Suppressor macrophage (primary cell): ENCODE data around the gene MUC5B.

Experiments
- DNase-seq, 4 experiments: peaks; one replicate each; pipeline ENCODE4 v3.0.0-alpha.2; 2020 to 2022

Gene MUC5B

GRCh38 chr11:1301220-1302000, 78.5 kb downstream of the MUC5B start:
- DNase-seq, result no peak

DNA sequence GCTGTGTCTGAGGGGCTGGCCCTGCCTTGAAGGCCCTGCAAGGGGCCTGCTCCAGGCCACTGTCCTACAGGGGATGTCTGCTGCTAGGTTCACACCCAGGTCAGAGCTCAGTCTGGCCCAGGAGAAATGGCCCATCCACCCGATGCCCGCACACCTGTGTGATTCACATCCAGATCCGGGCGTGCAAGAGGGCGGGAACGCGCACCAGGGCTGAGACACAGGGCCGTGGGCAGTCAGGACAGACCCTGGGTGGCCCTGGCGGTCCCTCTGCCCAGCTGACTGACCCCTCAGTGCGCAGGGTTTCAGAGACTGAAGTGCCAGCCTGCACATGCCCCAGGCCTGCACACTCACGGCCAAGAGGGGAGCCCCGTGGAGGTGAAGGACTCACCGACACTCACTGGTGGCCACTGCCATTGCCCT, 79.2 kb downstream of the MUC5B start:
- no peak for DNase-seq

- no peak for DNase-seq
Measured at GRCh38 chr11:1302461-1303125, 79.7 kb downstream of the MUC5B start.

GRCh38 chr11:1303126-1303821, 80.4 kb downstream of the MUC5B start:
- peak in 3 of 4 experiments; percentile 28 to 53 (median 49) for DNase-seq

GRCh38 chr11:1303973-1304372, 81.1 kb downstream of the MUC5B start:
- DNase-seq, result no peak

DNA sequence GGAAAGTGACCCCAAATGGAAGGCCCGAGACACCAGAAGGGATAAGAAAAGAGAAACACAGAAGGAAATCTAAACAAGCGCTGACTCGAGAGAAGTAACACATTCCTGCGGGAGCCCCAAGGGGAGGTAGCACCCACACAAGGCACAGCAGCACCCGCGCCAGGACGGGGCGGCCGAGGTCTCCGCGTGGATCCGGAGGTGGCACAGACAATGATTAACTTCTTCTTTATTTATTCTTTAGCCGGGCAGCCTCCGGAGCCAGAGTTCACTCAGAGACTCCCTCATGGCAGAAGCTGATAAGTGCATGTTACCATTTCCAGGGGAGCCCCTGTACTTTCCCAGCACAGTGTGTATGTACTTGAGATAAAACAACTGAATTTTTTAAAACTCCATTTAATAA, 81.5 kb downstream of the MUC5B start:
- peak; percentile 20 to 70 (median 36) for DNase-seq

DNA sequence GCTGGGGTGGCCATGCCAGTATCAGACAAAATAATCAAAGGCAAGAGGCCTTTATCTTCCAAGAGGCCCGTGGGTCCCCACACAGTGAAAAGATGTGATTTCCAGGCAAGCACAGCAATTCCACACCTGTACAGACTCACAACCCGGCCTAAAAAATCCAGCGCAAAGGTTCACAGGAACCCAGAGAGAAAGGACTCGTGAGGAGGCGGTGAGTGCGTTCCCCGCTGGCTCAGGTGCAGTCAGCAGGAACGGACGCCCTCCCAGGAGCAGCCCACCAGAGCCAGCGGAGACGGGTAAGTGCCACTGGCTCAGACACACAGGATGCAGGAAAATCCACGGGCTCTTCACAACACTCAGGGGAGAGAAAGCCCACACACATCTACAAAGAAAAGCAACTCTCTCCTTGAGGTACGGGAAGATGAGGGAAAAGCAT, 82.2 kb downstream of the MUC5B start:
- DNase-seq, result no peak

DNA sequence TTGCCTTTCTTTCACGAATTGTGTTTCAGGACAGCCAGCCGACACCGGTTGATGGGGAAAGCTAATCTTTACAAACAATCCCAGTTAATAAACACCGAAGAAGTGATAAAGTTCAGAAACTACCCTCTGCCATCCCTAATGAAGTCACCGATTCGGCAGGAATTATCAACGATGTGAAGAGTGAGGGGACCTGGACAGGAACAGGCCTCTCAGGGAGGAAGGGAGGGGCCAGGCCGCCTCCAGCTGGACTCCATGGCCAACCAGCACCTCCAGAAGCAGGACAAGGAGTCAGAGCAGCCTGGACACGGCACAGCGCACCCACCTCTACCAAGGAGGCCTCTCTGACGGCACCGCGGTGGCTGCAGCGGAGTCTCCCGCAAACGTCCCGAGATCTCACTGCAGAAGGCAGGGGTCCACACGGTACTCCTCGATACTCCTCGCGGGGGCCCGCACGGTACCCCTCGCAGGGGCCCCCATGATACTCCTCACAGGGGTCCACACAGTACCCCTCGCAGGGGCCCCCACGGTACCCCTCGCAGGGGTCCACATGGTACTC, 82.7 kb downstream of the MUC5B start:
- no peak for DNase-seq

- DNase-seq, result no peak
Measured at GRCh38 chr11:1306186-1307162, 83.6 kb downstream of the MUC5B start.

DNA sequence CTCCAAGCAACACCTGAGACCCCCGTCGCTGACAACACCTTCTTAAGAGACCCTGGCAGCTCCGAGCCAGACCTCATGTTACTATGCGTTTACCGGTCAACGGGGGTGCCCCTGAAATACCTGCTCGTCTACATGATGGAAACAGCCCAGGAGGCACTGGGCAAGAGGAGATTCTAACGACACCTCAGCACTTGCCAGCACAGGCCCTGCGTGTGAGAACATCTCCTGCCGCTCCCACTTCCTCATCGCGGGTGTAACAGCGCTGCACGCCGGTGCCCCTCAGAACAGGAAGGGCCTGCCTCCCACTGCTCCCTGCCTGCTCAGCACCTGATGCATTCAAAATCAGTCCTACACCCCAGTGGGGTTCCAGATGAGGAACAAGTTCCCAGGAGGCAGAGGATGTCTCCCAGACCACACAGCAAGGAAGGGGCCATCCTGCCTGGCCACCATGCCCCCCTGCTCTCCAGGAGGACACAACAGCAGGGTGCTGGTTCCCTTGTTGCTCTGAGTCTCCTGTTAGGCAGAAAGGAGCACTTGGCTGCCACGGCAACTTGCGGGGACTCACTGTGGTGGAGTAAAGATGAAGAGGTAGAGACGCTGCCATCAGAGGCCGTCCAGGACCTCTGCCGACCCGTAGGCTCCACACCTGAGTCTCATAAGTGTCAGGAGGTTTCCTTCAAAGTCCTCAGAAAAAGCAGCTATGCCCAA, 84.5 kb downstream of the MUC5B start:
- peak; percentile 83 to 91 (median 88) for DNase-seq

DNA sequence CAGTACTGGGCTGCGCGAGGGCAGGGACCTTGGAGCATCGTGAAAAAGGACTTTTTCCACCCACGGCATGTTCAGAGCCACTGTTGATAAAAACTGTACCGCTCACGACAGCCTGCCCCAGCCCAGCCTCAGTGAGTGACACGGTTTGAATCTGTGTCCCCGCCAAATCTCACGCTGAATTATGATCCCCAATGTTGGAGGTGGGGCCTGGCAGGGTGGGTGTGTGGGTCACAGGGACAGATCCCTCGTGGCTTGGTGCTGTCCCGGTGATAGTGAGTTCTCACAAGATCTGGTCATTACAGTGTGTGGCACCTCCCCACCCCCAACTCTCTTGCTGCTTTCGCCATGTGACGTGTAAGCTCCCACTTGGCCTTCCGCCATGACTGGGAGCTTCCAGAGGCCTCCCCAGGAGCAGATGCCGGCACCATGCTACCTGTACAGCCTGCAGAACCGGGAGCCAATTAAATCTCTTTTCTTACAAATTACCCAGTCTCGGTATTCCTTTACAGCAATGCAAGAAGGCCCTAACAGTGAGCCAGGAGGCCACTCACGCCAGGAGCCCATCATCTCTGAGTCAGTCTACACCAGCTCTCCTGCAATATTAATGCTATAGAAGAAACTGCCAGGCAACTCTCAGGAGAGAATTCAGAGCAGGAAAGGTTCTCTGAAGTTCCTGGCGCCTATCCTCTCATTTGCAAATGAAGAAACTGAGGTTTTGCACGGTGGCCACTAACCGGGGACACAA, 85.3 kb downstream of the MUC5B start:
- peak in 3 of 4 experiments; percentile 24 to 61 (median 48) for DNase-seq

DNA sequence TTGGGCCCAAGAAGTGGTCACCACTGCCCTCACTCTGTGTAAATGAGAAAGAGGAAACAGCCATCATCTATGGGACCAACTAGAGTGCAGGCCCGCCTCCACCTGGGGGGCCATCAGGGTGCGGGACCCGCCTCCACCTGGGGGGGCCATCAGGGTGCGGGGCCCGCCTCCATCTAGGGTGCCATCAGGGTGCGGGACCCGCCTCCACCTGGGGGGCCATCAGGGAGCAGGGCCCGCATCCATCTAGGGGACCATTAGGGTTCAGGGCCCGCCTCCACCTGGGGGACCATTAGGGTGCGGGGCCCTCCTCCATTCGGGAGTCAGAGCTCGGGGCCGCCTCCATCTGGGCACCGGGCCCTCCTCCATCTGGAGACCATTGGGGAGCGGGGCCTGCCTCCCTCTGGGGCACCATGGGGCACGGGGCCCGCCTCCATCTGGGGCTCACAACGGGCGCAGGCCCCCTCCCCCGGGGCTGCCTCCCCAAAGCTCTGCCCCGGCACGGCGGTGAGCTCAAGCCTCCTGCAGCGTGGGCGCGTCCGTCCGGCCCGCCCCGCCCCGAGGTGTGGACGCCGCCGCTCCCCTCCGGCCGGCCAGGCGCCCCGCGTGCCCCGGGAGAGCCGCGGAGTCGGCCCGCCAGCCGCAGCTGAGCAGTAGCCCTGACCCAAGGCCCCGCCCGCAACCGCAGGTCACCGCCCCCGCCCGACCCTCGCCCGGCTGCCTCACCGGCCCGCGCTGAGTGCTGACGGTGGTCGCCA, 86.1 kb downstream of the MUC5B start:
- DNase-seq, result peak in 2 of 4 experiments; percentile 29 to 33

DNA sequence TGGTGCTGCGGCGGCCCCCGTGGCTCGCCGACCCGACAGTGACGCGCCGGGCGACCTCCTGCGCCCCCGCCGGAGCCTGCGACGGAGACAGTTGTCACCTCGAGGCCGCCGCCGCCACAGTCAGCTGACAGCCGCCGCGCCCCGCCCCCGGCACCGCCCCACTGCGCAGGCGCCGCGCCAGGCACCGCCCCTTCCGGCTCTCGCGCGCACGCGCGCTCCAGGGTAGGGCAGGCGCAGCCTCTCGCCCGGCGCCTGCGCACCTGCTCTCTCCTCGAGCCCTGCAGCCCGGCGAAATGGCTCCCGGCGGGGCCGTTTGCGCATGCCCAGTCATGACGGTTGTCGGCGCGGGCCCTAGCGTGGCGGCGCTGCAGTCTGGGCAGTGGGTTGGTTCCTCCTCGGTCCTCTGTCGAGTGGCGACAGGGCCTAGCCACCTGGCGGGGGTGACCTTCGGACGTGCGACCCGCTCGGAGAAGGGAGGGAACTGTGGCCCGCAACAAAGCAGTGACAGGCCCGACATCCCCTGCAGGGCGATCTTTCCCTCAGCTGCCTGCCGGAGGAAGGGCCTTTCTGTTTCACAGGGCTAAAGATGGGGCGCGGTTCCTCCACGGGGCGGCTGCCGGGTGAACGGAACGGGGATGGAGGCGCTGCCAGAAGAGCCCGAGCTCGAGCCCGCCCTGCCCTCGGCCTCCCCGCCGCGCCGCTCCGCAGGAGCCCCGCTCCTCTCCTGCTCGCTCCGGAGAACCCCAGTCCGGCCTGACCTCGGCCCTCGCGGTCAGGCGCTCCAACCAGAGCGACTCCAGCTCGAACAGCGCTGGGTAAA, 86.8 kb downstream of the MUC5B start, which contains the start of gene TOLLIP:
TOLLIP (minus strand) TSS at position 135 of the 820 bp plus-strand sequence; CDS start at position 1, 134 bp downstream.
- DNase-seq, result peak; percentile 98 to 99 (median 98)

- DNase-seq, result no peak
Measured at GRCh38 chr11:1310318-1310687, 87.4 kb downstream of the MUC5B start.

GRCh38 chr11:1310772-1311468, 88.1 kb downstream of the MUC5B start:
- DNase-seq, result peak; percentile 55 to 78 (median 62)
